Ammon's horn (tissue), 1 donor: ENCODE data around the gene NALCN.

ENCODE experiments used
- DNase-seq: peaks from one replicate; pipeline ENCODE4 v3.0.0-alpha.2; 2016; ENCODE audit warnings: low spot score

Gene NALCN

GRCh38 chr13:101415358-101416174 lies 742 bp downstream of the NALCN start:
- DNase-seq: peak; percentile 48

GRCh38 chr13:101412076-101412475 lies 4.2 kb downstream of the NALCN start:
- DNase-seq: no peak

- DNase-seq: no peak
These were observed 7.2 kb downstream of the NALCN start for GRCh38 chr13:101408992-101409656.

GRCh38 chr13:101408154-101408553 lies 8.2 kb downstream of the NALCN start:
- DNase-seq: no peak

- no peak for DNase-seq
These were observed 9.5 kb downstream of the NALCN start for GRCh38 chr13:101406791-101407190.

- no peak for DNase-seq
These were observed 15.1 kb downstream of the NALCN start for GRCh38 chr13:101401196-101401595.

- no peak for DNase-seq
These were observed 16.9 kb downstream of the NALCN start for GRCh38 chr13:101399365-101399764.

- DNase-seq: no peak
These were observed 17.4 kb downstream of the NALCN start for GRCh38 chr13:101398920-101399319.

- DNase-seq: no peak
These were observed 18.1 kb downstream of the NALCN start for GRCh38 chr13:101398191-101398590.

GRCh38 chr13:101397742-101398141 lies 18.6 kb downstream of the NALCN start:
- DNase-seq: no peak

GRCh38 chr13:101394605-101395004 lies 21.7 kb downstream of the NALCN start:
- no peak for DNase-seq

- DNase-seq: no peak
These were observed 23.2 kb downstream of the NALCN start for GRCh38 chr13:101393140-101393539.

- DNase-seq: no peak
These were observed 25.8 kb downstream of the NALCN start for GRCh38 chr13:101390461-101390860.

- no peak for DNase-seq
These were observed 31.4 kb downstream of the NALCN start for GRCh38 chr13:101384929-101385328.

- DNase-seq: no peak
These were observed 32.7 kb downstream of the NALCN start for GRCh38 chr13:101383595-101383994.

GRCh38 chr13:101382701-101383100 lies 33.6 kb downstream of the NALCN start:
- DNase-seq: no peak

GRCh38 chr13:101382086-101382485 lies 34.2 kb downstream of the NALCN start:
- DNase-seq: no peak

- no peak for DNase-seq
These were observed 55.8 kb downstream of the NALCN start for GRCh38 chr13:101360525-101360924.

- no peak for DNase-seq
These were observed 61.4 kb downstream of the NALCN start for GRCh38 chr13:101354895-101355294.

GRCh38 chr13:101346942-101347728 lies 69.2 kb downstream of the NALCN start:
- DNase-seq: no peak

- DNase-seq: no peak
These were observed 70.1 kb downstream of the NALCN start for GRCh38 chr13:101346161-101346560.

GRCh38 chr13:101343128-101343787 lies 73.0 kb downstream of the NALCN start:
- DNase-seq: no peak
